ENCODE measurements around the gene HS3ST5.

The HS3ST5 gene

GRCh38 chr6:114194362-114195026 is 148.3 kb downstream of the HS3ST5 start:
- DNase-seq (ENCODE audit: low read depth): no peak

GRCh38 chr6:114187563-114187962 is 155.3 kb downstream of the HS3ST5 start:
- DNase-seq (ENCODE audit: low read depth): no peak

DNA sequence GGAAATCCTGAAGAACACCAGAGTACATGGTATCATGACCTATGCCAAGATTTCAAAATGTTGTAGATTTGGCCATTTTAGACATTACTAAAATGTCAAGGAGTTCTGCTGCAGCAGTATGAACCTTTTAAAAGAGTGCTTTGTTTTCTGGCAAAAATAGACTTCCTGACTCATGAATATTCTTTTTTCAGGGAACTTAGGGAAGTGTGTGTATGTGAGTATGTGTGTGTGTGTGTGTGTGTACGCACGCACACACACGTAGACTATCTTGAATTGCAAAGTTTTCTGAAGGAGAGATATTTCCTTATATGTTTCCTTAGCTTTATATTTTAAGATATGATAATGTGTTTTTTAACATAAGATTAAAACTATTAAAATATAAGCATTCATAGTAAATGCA is 161.2 kb downstream of the HS3ST5 start:
- DNase-seq (ENCODE audit: low read depth): no peak

DNA sequence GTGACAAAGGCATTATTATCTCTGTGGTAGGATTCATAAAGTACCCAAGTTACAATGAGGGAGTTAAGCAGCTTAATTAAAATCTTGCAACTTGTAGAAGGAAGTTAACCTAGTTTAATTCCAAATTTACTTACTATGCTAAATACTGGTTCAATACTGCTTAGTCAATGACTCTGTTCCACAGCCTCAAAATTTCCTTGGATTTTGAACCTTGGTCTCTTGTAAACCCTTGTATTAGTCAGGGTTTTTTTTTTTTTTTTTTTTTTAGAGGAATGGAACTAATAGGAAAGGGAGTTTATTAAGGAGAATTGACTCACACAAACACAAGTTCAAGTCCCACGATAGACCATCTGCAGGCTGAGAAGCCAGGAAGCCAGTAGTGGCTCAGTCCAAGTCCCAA is 163.4 kb downstream of the HS3ST5 start:
- DNase-seq (ENCODE audit: low read depth): no peak

- DNase-seq (ENCODE audit: low read depth): no peak
These were observed 166.1 kb downstream of the HS3ST5 start for GRCh38 chr6:114176726-114177125.

DNA sequence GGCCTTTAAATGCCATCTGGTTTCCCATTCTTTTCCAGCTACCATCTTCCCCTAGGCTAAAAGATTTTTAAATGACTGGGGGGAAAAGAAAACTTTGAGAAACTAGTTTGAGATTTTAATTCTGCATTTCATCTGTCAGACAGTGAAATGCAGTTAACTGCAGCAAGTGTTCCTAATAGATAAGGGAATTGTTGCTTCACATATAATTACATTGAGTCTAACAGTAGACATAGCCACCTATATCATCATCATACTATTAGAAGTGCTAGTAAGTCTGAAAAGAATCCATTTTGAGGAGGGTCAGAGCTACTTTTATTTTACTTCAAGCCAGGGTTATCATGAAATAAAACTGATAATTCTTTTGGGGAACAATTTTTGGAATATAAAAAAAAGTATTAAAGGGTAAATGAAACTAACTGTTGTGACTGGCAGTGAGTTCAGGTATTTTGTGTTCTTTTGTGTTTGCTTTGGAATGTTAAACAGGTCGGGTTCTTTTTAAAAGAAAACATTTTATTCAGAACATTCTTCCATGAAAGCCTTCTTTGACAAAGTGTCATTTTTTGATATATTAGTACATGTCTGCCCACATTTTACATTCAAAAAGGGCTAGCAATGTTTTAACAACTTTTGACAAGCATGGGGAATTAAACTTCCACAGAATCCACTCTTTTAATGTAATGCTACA is 170.1 kb downstream of the HS3ST5 start:
- no peak for DNase-seq (ENCODE audit: low read depth)

- DNase-seq (ENCODE audit: low read depth): no peak
These were observed 171.3 kb downstream of the HS3ST5 start for GRCh38 chr6:114171473-114171872.

DNA sequence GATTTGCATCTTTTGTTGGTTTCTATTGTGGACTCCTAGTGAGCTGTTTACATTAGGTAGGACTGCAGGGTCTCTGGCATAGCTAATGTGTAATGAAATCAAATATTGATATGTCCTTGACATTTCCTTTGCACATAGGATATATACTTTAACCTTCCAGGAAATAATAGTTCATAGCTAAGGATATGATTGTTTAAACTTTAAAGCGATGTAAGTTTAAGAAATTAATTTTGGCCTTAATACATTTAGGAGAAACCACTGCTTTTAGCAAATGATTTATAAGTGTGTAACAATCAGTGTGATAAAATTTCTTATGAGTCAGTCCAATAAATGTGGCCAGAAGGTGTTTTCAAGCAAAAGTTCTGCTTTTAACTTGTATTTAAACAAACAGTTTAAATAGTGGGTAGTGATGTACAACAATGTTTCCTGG is 171.8 kb downstream of the HS3ST5 start:
- no peak for DNase-seq (ENCODE audit: low read depth)

- no peak for DNase-seq (ENCODE audit: low read depth)
These were observed 172.5 kb downstream of the HS3ST5 start for GRCh38 chr6:114170372-114170771.

GRCh38 chr6:114169763-114170162 is 173.1 kb downstream of the HS3ST5 start:
- no peak for DNase-seq (ENCODE audit: low read depth)

DNA sequence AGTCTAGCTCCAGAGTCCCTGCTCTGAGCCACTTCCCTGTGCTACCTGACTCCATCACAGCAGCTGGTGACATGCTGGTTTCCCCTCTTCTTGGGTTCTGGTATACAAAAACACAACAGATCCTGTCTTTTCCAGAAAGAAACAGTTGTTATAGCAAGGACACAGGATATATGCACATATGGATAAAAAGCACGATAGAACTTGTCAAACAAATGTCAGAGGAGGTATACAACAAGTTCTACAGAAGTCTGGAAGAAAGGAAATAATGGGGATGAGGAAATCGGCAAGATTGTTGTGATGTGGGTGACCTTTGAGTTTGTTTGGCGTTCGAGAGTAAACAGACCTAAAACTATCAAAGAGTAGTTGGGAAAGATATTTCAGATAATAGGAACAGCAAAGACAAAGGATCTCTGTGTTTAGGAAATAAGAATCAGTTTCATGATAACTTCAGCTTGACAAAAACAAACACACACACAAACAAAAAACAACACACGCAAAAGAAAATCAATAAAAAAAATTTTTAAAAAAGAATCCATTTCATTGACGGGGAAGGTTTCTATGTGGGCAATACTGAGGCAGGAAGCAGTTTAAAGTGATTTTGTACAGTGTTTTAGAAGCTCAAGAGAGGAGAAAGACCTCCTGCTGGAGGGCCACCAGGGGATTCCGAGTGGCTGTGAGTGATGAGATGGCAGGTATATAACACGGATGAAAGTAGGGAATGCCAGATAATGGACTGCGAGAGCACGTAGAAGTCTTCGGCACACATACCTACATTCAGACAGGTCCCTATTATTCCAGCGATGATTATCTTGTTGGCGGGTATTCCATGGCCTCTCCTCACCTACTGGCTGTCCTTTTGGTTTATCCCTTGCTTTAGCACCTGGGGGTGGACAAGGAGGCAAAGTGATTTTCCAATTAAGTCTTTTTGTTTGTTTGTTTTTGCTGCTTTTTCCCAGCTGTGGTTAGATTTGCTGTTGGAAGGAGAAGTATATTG is 174.9 kb downstream of the HS3ST5 start:
- DNase-seq (ENCODE audit: low read depth): no peak

DNA sequence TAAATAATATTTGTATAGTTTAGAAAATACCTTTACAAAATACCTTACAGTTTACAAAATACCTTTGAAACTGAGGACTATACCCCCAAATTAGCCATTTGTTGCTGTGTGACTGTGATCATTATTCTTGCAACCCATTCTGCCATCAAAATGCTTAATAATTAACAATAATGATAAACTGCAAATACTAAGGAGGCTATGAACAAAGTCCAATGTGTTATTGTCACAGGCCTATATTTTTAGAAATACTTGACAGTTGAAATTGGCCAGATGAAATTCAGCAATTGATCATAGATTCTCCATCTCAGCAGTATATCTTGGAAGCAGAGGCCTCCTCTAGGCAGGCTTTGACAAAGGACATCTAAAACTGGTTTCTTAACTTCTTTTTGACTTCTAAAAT is 178.6 kb downstream of the HS3ST5 start:
- no peak for DNase-seq (ENCODE audit: low read depth)

- no peak for DNase-seq (ENCODE audit: low read depth)
These were observed 180.0 kb downstream of the HS3ST5 start for GRCh38 chr6:114162691-114163347.

DNA sequence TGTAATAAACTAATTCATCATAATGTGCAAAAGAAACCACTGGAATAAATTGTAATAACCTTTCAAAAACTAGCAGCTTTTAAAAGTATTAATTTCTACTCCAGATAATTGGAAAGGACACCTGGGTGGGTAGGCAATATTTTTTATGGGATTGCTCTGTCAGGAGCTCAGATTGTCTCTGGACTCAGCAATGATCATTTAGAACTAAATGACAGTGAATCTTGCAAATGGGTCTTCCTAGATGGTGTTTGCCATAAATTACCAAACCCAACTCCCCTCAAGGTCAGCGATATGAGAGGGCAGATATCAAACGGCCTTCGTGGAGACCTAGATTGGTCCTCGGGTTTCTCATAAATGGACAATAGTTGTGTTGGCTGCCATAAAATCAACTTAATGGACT is 181.9 kb downstream of the HS3ST5 start:
- DNase-seq (ENCODE audit: low read depth): no peak

DNA sequence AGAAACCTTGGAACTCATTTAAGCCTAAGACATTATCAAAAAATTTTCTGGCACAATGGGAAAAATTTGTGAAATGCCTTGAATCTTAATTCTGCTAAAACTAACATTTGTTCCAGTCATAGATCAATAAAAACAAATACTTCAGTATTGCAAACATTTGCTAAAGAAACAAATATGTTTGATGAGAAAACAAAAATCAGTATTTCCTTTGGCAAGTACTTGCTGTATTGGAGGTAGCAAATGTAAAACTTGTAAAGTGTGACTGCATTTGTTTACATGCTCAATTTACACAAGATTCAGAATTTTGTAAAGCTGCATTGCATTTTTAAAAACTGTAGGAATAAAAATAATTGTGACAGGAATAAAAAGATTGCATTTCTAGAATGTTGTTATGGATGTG is 183.1 kb downstream of the HS3ST5 start:
- no peak for DNase-seq (ENCODE audit: low read depth)

GRCh38 chr6:114158838-114159694 is 183.8 kb downstream of the HS3ST5 start:
- no peak for DNase-seq (ENCODE audit: low read depth)

GRCh38 chr6:114158411-114158810 is 184.4 kb downstream of the HS3ST5 start:
- no peak for DNase-seq (ENCODE audit: low read depth)

GRCh38 chr6:114157848-114158247 is 185.0 kb downstream of the HS3ST5 start:
- DNase-seq (ENCODE audit: low read depth): no peak

- DNase-seq (ENCODE audit: low read depth): no peak
These were observed 187.1 kb downstream of the HS3ST5 start for GRCh38 chr6:114155763-114156162.

- DNase-seq (ENCODE audit: low read depth): no peak
These were observed 188.0 kb downstream of the HS3ST5 start for GRCh38 chr6:114154812-114155211.

- DNase-seq (ENCODE audit: low read depth): no peak
These were observed 189.4 kb downstream of the HS3ST5 start for GRCh38 chr6:114153448-114153847.

All from HS-5 (cell line).